Mesothelial cell of epicardium (in vitro differentiated cells): Measurements from ENCODE around the gene MYBPC3. TPM values are rescaled to one million over a fixed set of nuclear protein-coding genes. Genes with fewer than 3 reads are reported as not detected.

Experiments used
- DNase-seq, 2 experiments: peaks; one replicate each; pipeline ENCODE4 v3.0.0; 2021; ENCODE audit warnings: low spot score in 2 of 2; ENCODE audit not compliant: unreplicated experiment in 2 of 2
- H3K27ac Mint-ChIP-seq: 2 replicates; pipeline ENCODE4 v1.8.0; 2021; ENCODE audit warnings: mixed read lengths
- H3K27me3 Mint-ChIP-seq: 2 replicates; pipeline ENCODE4 v1.8.0; 2021; ENCODE audit warnings: low read depth, mixed read lengths
- H3K36me3 Mint-ChIP-seq: 2 replicates; pipeline ENCODE4 v1.8.0; 2021; ENCODE audit warnings: mixed read lengths
- H3K4me1 Mint-ChIP-seq: 2 replicates; pipeline ENCODE4 v1.8.0; 2021; ENCODE audit warnings: mixed read lengths
- H3K4me3 Mint-ChIP-seq: 2 replicates; pipeline ENCODE4 v1.8.0; 2021; ENCODE audit warnings: mild to moderate bottlenecking, moderate library complexity, mixed read lengths
- H3K9me3 Mint-ChIP-seq: 2 replicates; pipeline ENCODE4 v1.8.0; 2021; ENCODE audit warnings: mixed read lengths
- total RNA-seq: library from RNA; stranded (reverse); gene quantifications from 3 replicates; pipeline ENCODE4 v1.2.1, GENCODE V29; 2021
- TF ChIP-seq, protein P1 (sequence below): fragments of 200-600 bp; sonication (generic); IDR thresholded peaks from one replicate; pipeline ENCODE4 v1.5.0; 2021; ENCODE audit warnings: antibody characterized with exemption; ENCODE audit not compliant: unreplicated experiment

MYBPC3 gene
- total RNA-seq, 1 donor from 2014 or later = not detected

- H3K27ac Mint-ChIP-seq = no peak overlapping the region
- H3K9me3 Mint-ChIP-seq = no peaks in the 10 kb centered on the region
- no peaks in the 10 kb centered on the region for H3K27me3 Mint-ChIP-seq
- TF ChIP-seq, protein P1, sequence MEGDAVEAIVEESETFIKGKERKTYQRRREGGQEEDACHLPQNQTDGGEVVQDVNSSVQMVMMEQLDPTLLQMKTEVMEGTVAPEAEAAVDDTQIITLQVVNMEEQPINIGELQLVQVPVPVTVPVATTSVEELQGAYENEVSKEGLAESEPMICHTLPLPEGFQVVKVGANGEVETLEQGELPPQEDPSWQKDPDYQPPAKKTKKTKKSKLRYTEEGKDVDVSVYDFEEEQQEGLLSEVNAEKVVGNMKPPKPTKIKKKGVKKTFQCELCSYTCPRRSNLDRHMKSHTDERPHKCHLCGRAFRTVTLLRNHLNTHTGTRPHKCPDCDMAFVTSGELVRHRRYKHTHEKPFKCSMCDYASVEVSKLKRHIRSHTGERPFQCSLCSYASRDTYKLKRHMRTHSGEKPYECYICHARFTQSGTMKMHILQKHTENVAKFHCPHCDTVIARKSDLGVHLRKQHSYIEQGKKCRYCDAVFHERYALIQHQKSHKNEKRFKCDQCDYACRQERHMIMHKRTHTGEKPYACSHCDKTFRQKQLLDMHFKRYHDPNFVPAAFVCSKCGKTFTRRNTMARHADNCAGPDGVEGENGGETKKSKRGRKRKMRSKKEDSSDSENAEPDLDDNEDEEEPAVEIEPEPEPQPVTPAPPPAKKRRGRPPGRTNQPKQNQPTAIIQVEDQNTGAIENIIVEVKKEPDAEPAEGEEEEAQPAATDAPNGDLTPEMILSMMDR = no peak
- DNase-seq = no peak
- H3K36me3 Mint-ChIP-seq = no peaks in the 10 kb centered on the region
- no peaks in the 10 kb centered on the region for H3K4me1 Mint-ChIP-seq
- H3K4me3 Mint-ChIP-seq = no peak overlapping the region
Observed at GRCh38 chr11:47342854-47343253, 9.6 kb downstream of the MYBPC3 start.

DNA sequence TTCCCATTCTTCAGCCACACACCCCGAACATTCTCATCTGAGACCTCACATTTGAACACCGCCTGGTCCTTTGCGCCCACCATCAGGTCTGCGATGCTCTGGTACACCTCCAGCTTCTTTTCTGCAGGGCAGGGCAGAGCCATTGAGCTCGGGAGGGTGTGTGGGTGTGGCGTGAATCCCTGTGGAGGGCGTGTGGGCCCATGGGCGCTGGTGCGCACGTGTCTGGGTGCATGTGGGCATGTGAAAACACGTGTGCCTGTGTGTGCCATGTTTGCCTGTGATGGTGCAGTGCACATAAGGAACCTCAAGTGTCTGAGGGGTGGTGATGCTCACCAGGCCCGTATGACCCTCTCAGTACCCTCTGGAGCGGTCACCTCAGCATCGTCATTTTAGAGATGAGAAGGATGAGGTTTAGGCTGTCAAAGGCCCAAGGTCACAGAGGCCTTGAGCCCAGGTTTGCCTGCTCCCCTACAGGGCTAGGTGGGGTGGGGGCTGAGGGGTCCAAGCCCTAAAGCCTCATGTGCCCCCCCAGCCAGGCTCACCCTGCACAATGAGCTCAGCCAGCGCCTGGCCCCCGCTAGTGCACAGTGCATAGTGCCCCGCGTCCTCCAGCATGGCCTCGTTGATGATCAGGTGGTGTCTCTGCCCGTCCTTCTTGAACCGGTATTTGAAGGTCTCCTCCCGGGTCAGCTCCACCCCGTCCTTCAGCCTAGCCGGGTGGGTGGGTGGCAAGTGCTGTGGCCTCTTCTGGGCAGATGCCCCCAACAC is 10.3 kb downstream of the MYBPC3 start:
- H3K9me3 Mint-ChIP-seq = no peaks in the 10 kb centered on the region
- TF ChIP-seq, protein P1 = no peak
- no peak overlapping the region for H3K4me3 Mint-ChIP-seq
- H3K36me3 Mint-ChIP-seq = no peaks in the 10 kb centered on the region
- H3K27ac Mint-ChIP-seq = no peak overlapping the region
- H3K27me3 Mint-ChIP-seq = no peaks in the 10 kb centered on the region
- DNase-seq = no peak
- no peaks in the 10 kb centered on the region for H3K4me1 Mint-ChIP-seq

DNA sequence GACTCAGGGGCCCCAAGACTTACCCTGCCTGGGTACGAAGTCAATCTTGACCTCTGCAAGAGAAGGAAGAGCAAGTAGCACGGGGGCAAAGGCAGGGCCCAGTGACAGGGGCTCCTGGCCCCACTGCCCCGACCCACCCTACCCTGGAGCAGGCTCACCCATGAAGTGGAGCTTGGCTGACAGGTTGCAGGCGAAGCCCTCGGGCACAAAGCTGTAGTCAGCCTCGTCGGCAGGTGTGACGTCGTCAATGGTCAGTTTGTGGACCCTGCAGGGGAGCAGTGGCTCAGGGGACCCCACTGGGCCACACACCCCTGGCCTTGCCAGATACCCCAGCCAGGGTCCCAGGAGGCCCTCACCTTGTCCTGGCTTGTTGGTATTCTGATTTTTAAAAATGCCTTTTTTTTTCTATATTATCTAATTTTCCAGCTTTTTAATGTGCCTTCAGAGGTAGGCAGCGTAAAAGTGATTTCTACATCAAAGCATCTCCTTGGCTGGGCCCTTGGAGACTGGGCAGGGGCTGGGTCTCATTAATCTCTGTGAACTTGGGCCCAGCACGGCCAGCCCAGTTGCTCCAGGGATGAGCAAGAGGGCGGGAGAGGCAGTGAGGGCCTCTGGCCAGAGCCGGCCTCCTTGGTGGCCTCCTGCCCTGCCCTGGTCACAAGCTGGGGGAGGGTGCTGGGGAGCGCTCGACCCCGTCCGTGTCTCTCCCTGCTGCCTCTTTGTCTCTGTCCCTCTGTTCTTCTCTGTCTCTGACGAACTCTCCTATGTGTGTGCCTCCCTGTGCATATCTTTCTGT is 11.3 kb downstream of the MYBPC3 start:
- no peaks in the 10 kb centered on the region for H3K9me3 Mint-ChIP-seq
- H3K4me1 Mint-ChIP-seq = no peaks in the 10 kb centered on the region
- no peaks in the 10 kb centered on the region for H3K36me3 Mint-ChIP-seq
- TF ChIP-seq, protein P1 = no peak
- no peak overlapping the region for H3K4me3 Mint-ChIP-seq
- DNase-seq = no peak
- no peak overlapping the region for H3K27ac Mint-ChIP-seq
- H3K27me3 Mint-ChIP-seq = no peaks in the 10 kb centered on the region

DNA sequence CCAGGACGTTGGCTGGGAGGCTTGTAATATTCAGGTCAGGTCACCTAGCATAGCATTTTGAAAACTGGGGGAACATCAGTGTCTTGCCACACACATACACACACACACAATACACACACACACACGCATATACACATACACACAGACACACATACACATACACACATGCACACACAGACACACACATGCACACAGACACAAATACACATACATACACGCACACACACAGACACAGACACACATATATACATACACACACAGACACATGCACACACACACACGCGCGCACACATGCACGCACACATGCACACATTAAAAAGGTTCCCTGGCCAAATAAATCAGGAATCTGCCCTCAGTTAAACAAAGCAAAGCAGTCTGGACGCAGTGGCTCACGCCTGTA is 12.5 kb downstream of the MYBPC3 start:
- no peak for DNase-seq
- Mint-ChIP-seq H3K36me3 (no peaks in the 10 kb centered on the region), H3K9me3 (no peaks in the 10 kb centered on the region), H3K27me3 (no peaks in the 10 kb centered on the region), H3K4me1 (no peaks in the 10 kb centered on the region), H3K27ac (no peak overlapping the region), H3K4me3 (no peak overlapping the region)
- TF ChIP-seq, protein P1 = no peak

DNA sequence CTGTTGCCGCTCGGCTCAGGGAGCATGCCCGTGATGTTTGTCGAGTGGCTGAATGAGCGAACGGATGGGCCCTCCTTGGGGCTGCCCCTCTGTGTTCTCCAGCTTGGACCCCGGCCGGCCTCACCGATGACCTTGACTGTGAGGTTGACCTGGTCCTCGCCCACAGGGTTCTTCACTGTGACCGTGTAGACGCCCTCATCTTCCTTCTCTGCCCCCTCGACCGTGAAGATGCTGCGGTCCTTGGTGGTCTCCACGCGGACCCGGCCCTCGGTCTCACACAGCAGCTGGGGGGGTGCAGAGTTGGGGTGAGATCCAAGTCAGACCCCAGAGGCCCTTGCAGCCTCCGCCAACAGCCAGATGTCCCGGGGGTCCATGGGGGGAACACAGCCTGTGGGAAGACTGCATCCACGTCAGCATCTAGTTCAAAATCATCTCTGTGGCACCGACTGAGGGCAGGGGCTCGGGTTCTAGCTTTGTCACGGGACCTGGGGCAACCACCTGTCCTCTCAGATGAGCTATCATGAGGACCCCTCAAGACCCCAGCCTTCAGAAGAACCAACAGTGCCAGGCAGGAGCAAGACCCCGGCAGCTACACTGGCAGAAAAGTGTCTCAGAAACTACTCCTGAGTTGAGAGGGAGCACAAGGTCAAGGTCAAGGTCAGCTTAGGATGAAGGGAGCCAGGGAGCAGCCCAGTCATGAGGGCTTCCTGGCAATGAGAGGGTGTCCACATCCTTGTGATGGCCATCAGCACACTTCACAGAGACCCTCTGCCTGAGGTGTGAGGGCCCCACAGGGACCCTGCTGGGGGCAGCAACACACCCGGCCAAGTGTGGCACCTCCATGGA is 13.9 kb downstream of the MYBPC3 start:
- no peaks in the 10 kb centered on the region for H3K27me3 Mint-ChIP-seq
- no peaks in the 10 kb centered on the region for H3K36me3 Mint-ChIP-seq
- H3K4me1 Mint-ChIP-seq = no peaks in the 10 kb centered on the region
- H3K4me3 Mint-ChIP-seq = no peak overlapping the region
- no peaks in the 10 kb centered on the region for H3K9me3 Mint-ChIP-seq
- DNase-seq = no peak
- TF ChIP-seq, protein P1 = no peak
- H3K27ac Mint-ChIP-seq = no peak overlapping the region
